HepG2 (cell line): Measurements from ENCODE around the gene HPD.
A peak's percentile ranks its signal among the peaks of the same experiment; 100 is the strongest.

Experiments used
- EP300 ChIP-seq, 3 experiments: sonication (generic) in 1 of 3; formaldehyde crosslinking in 1 of 3; IDR thresholded peaks; 2 replicates each; pipeline versions ENCODE4 v1.5.1 to v1.6.1; 2011 to 2020; ENCODE audit warnings: low read depth in 2 of 3, low read length in 2 of 3, borderline replicate concordance in 1 of 3, improper control_type of control experiment in 1 of 3, mild to moderate bottlenecking in 1 of 3, missing genetic modification reagents in 1 of 3, moderate library complexity in 1 of 3
- MZF1 ChIP-seq: sonication (generic); formaldehyde crosslinking; IDR thresholded peaks from 2 replicates; pipeline ENCODE4 v1.8.1; 2023; ENCODE audit warnings: mild to moderate bottlenecking, missing genetic modification reagents, borderline replicate concordance
- SUZ12 ChIP-seq: fragments of 150-350 bp; IDR thresholded peaks from 2 replicates; pipeline ENCODE4 v1.6.1; 2014; ENCODE audit warnings: low read depth, low read length
- TF ChIP-seq, protein P1 (sequence below): sonication (generic); formaldehyde crosslinking; IDR thresholded peaks from 2 replicates; pipeline ENCODE4 v1.4.0; 2020; ENCODE audit warnings: missing genetic modification reagents
- TF ChIP-seq, protein P2 (sequence below): sonication (generic); formaldehyde crosslinking; IDR thresholded peaks from 2 replicates; pipeline ENCODE4 v1.5.0; 2020; ENCODE audit warnings: mild to moderate bottlenecking, missing genetic modification reagents, moderate library complexity
- TF ChIP-seq, protein P3 (sequence below): sonication (generic); formaldehyde crosslinking; IDR thresholded peaks from 2 replicates; pipeline ENCODE4 v1.8.1; 2023; ENCODE audit warnings: mild to moderate bottlenecking, missing genetic modification reagents
- TF ChIP-seq, protein P4 (sequence below): sonication (generic); formaldehyde crosslinking; conservative IDR thresholded peaks from 2 replicates; pipeline ENCODE4 v1.4.0; 2020; ENCODE audit warnings: missing genetic modification reagents
- TF ChIP-seq, protein P5 (sequence below): IDR thresholded peaks from 2 replicates; pipeline ENCODE4 v1.6.1; 2012; ENCODE audit warnings: inconsistent platforms

DNA sequence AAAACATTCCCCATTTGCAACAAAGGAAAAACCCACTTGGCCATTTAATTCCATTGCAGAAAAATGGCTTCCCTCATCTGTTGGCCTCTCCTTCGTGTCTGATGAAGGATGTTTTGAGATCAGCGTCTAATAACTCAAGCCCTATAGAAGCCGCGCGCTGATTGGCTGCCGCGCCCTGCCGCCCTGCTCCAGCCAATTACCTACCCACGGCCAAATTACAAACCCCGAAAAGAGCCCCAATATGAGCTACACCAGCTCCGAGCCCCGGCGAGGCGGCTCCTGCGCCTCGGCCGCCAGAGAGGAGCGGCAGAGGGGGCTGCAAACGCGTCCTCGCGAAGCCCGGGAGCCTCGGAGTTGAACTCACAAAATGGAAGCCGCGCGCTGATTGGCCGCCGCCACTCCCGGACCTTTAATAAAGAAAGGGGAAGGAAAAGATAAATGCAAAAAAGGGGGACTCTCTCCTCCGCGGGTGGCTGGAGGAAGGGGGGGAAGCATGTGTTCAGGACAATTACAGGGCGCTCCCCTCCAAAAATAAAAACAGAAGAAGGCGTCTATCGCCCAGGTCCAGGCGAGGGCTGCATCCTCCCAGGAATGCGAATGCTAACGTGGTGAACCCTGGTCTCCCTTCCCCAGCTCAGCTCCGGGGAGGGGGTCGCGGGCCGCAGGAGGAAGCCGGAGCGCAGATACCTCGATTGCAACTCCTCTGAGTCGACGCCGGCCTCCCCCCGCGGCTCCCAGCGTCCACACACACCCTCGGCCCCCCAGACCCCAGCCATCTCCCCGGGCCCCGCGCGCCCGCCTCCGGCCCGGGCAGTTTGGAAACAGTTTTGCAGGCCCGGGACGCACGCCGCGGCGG is 55.6 kb downstream of the HPD start:
- TF ChIP-seq, protein P1, sequence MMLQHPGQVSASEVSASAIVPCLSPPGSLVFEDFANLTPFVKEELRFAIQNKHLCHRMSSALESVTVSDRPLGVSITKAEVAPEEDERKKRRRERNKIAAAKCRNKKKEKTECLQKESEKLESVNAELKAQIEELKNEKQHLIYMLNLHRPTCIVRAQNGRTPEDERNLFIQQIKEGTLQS = 0 out of 2 replicates have a peak, but pooled peaks have one; percentile 10
- TF ChIP-seq MZF1 (CRISPR knock-in tag) (no peak), EP300 (IDR thresholded peaks at IDR 0.05; ENCODE audit: low read depth in 2 of 2, low read length in 2 of 2) (peak; percentile 13 to 25; a peak in 1 of 4 replicates), EP300 (CRISPR knock-in tag; IDR thresholded peaks at IDR 0.05; ENCODE audit: borderline replicate concordance) (0 out of 2 replicates have a peak, but pooled peaks have one; percentile 21), SUZ12 (no peak)
- TF ChIP-seq, protein P2, sequence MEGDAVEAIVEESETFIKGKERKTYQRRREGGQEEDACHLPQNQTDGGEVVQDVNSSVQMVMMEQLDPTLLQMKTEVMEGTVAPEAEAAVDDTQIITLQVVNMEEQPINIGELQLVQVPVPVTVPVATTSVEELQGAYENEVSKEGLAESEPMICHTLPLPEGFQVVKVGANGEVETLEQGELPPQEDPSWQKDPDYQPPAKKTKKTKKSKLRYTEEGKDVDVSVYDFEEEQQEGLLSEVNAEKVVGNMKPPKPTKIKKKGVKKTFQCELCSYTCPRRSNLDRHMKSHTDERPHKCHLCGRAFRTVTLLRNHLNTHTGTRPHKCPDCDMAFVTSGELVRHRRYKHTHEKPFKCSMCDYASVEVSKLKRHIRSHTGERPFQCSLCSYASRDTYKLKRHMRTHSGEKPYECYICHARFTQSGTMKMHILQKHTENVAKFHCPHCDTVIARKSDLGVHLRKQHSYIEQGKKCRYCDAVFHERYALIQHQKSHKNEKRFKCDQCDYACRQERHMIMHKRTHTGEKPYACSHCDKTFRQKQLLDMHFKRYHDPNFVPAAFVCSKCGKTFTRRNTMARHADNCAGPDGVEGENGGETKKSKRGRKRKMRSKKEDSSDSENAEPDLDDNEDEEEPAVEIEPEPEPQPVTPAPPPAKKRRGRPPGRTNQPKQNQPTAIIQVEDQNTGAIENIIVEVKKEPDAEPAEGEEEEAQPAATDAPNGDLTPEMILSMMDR = peak; percentile 17; the same call in 1 of the 2 replicates
- TF ChIP-seq, protein P3, sequence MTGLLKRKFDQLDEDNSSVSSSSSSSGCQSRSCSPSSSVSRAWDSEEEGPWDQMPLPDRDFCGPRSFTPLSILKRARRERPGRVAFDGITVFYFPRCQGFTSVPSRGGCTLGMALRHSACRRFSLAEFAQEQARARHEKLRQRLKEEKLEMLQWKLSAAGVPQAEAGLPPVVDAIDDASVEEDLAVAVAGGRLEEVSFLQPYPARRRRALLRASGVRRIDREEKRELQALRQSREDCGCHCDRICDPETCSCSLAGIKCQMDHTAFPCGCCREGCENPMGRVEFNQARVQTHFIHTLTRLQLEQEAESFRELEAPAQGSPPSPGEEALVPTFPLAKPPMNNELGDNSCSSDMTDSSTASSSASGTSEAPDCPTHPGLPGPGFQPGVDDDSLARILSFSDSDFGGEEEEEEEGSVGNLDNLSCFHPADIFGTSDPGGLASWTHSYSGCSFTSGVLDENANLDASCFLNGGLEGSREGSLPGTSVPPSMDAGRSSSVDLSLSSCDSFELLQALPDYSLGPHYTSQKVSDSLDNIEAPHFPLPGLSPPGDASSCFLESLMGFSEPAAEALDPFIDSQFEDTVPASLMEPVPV (CRISPR knock-in tag) = 0 out of 2 replicates have a peak, but pooled peaks have one; percentile 75
- TF ChIP-seq, protein P4, sequence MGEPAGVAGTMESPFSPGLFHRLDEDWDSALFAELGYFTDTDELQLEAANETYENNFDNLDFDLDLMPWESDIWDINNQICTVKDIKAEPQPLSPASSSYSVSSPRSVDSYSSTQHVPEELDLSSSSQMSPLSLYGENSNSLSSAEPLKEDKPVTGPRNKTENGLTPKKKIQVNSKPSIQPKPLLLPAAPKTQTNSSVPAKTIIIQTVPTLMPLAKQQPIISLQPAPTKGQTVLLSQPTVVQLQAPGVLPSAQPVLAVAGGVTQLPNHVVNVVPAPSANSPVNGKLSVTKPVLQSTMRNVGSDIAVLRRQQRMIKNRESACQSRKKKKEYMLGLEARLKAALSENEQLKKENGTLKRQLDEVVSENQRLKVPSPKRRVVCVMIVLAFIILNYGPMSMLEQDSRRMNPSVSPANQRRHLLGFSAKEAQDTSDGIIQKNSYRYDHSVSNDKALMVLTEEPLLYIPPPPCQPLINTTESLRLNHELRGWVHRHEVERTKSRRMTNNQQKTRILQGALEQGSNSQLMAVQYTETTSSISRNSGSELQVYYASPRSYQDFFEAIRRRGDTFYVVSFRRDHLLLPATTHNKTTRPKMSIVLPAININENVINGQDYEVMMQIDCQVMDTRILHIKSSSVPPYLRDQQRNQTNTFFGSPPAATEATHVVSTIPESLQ (CRISPR knock-in tag) = no peak
- TF ChIP-seq, protein P5, sequence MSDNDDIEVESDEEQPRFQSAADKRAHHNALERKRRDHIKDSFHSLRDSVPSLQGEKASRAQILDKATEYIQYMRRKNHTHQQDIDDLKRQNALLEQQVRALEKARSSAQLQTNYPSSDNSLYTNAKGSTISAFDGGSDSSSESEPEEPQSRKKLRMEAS = no peak
